ENCODE data around the gene RNPEPL1. TPM values are rescaled to one million over a fixed set of nuclear protein-coding genes. Genes with fewer than 3 reads are reported as not detected.

The RNPEPL1 gene
- total and polyA plus RNA-seq, 10 of the 15 experiments (the other 5 are each of a cell fraction or from before 2014, with no cell fraction given), result 0.24 to 49.5 (median 6.8) TPM

DNA sequence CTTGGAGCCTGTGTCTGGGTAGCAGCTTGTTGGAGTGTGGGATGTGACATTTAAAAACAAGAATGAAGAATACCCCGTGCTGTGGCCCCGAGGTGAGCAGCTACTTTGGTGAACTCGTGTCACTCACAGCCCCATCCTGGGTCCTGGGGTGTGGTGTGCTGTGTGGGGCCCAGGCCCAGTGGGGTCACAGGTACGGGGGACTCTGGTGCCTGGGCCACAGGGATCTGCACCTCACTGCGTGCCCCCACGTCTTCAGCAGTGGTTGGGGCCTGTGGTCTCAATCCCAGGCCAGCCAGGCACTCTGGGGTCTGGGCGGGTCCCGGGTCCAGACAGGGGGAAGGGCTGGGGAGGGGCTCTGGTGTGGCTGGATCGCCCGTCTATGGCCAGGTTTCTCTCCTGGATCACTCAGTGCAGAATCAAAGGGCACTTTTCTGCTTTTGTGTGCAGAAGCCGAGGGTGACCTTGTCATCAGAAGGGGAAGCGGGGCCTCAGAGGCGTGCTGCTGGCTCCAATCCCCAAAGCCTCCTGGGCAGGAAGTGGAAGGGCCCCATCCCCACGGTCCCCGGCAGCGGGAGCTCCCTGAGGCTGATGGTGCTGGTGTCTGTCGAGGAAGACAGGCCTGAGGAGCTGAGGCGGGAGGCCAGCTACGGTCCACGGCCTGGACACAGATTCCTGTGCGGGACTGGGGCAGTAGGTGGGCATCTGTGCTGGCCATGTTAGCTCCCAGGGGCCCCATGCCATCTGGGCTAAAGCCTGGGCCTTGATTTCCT is 58.4 kb downstream of the RNPEPL1 start (continued):
- TF ChIP-seq NFYB (IDR thresholded peaks at IDR 0.05; ENCODE audit: insufficient read depth, low read depth, low read length), result no peak

DNA sequence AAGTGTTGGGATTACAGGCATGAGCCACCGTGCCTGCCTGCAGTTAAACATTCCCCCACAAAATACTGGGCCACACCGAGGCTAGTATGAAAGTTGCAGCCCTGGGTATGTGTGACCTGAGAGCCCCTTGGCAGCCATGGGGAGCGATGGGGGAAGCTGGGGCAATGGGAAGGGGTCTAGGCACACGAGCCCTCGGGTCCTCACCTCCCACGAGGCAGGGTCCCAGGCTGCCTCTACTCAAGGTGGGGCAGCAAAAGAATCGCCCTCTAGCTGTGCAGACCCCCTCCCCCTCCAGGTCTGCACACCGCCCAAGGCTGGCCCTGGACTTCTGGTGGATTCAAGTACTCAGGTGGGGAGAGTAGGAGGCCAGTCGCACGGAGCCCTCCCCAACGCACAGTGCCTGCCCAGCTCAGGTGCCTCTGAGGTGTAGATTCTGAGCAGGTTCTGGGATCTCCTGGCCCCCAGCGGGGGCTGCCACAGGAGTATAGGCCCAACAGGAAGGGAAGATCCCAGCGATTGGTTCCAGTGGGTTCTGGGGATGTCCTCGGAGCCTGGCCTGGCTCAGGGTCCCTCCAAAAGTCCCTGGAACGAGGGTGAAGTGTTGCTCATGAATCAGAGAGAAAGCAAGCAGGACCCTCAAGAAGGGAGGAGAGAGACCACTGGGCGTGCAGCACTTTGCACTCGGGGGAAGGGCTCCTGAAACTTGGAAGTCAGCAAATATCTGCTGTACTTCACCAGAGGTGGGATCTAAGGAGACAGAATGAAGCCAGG is 59.6 kb downstream of the RNPEPL1 start:
- Histone ChIP-seq H3K4me1 (ENCODE audit: control insufficient read depth, insufficient read depth, low read length) (peaks cover 20% of the 10 kb centered on the region), H3K4me3 (no peak overlapping the region), H2AFZ (ENCODE audit: control insufficient read depth, low read depth, low read length) (no peak overlapping the region), H3K36me3 (ENCODE audit: control insufficient read depth in 2 of 2, insufficient read depth in 2 of 2, low read length in 1 of 2) (no peaks in the 10 kb centered on the region), H3K79me2 (ENCODE audit: control insufficient read depth, insufficient read depth, low read length) (no peaks in the 10 kb centered on the region), H4K20me1 (ENCODE audit: control insufficient read depth, insufficient read depth) (no peaks in the 10 kb centered on the region), H3K9ac (ENCODE audit: control insufficient read depth, insufficient read depth, low read length) (no peak overlapping the region), H3K27ac (ENCODE audit: control insufficient read depth, insufficient read depth) (no peak overlapping the region), H3K4me2 (ENCODE audit: control insufficient read depth, insufficient read depth) (no peak overlapping the region), H3K27me3 (replicated peaks in 1 of 2; ENCODE audit: control insufficient read depth in 2 of 2, insufficient read depth in 2 of 2, low read length in 1 of 2) (no peaks in the 10 kb centered on the region), H3K9me3 (replicated peaks; ENCODE audit: control insufficient read depth, insufficient read depth, low read length) (no peaks in the 10 kb centered on the region; the same call in 2 of the 3 replicates)
- SMC1A ChIA-PET (ENCODE audit: uncharacterized antibody, unreplicated experiment), result no interaction called here
- in situ Hi-C loops (cut with MboI) (no loop called here), intact Hi-C loops (cut with micrococcal nuclease; ENCODE audit: unreplicated experiment) (no loop called here)
- CTCF ChIA-PET, result interaction anchor here (1.0 to 1.3 kb wide), 2 partner anchors 41 to 114 kb away, joined by 3 read pairs; partner anchors contain the start of gene CAPN10
- 76% methylated on average over 17 of the region's 17 CpGs for WGBS (ENCODE audit: insufficient coverage, insufficient replicate concordance, low lambda C conversion rate, missing lambda C conversion rate)
- POLR2A ChIA-PET, result interaction anchor here (0.6 kb wide), 1 partner anchor 179 kb away, joined by 3 read pairs; no protein-coding TSS in a partner anchor
- no peak for ATAC-seq
- BruUV-seq (replicated peaks), result no TSS peak
- FAIRE-seq, result no peak
- RAD21 ChIA-PET (ENCODE audit: unreplicated experiment), result no interaction called here
- DNase-seq (ENCODE audit: low read depth, low spot score), result no peak
- TF ChIP-seq IKZF1 (conservative IDR thresholded peaks at IDR 0.05) (no peak), NFYA (IDR thresholded peaks at IDR 0.05; ENCODE audit: borderline replicate concordance, low read depth, low read length) (no peak), NR2C2 (IDR thresholded peaks at IDR 0.05; ENCODE audit: borderline replicate concordance, control insufficient read depth, insufficient read length, low read depth) (no peak), CHD1 (IDR thresholded peaks at IDR 0.05; ENCODE audit: low read depth, low read length) (no peak), FOXK2 (IDR thresholded peaks at IDR 0.05) (no peak), TARDBP (IDR thresholded peaks at IDR 0.05; ENCODE audit: borderline replicate concordance) (no peak), EP300 (IDR thresholded peaks at IDR 0.05; ENCODE audit: borderline replicate concordance in 1 of 2, control insufficient read depth in 1 of 2, low read depth in 2 of 2, low read length in 2 of 2) (no peak), RAD51 (IDR thresholded peaks at IDR 0.05) (no peak)
- TF ChIP-seq, protein P1, sequence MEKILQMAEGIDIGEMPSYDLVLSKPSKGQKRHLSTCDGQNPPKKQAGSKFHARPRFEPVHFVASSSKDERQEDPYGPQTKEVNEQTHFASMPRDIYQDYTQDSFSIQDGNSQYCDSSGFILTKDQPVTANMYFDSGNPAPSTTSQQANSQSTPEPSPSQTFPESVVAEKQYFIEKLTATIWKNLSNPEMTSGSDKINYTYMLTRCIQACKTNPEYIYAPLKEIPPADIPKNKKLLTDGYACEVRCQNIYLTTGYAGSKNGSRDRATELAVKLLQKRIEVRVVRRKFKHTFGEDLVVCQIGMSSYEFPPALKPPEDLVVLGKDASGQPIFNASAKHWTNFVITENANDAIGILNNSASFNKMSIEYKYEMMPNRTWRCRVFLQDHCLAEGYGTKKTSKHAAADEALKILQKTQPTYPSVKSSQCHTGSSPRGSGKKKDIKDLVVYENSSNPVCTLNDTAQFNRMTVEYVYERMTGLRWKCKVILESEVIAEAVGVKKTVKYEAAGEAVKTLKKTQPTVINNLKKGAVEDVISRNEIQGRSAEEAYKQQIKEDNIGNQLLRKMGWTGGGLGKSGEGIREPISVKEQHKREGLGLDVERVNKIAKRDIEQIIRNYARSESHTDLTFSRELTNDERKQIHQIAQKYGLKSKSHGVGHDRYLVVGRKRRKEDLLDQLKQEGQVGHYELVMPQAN (conservative IDR thresholded peaks at IDR 0.05), result no peak
- TF ChIP-seq, protein P2, sequence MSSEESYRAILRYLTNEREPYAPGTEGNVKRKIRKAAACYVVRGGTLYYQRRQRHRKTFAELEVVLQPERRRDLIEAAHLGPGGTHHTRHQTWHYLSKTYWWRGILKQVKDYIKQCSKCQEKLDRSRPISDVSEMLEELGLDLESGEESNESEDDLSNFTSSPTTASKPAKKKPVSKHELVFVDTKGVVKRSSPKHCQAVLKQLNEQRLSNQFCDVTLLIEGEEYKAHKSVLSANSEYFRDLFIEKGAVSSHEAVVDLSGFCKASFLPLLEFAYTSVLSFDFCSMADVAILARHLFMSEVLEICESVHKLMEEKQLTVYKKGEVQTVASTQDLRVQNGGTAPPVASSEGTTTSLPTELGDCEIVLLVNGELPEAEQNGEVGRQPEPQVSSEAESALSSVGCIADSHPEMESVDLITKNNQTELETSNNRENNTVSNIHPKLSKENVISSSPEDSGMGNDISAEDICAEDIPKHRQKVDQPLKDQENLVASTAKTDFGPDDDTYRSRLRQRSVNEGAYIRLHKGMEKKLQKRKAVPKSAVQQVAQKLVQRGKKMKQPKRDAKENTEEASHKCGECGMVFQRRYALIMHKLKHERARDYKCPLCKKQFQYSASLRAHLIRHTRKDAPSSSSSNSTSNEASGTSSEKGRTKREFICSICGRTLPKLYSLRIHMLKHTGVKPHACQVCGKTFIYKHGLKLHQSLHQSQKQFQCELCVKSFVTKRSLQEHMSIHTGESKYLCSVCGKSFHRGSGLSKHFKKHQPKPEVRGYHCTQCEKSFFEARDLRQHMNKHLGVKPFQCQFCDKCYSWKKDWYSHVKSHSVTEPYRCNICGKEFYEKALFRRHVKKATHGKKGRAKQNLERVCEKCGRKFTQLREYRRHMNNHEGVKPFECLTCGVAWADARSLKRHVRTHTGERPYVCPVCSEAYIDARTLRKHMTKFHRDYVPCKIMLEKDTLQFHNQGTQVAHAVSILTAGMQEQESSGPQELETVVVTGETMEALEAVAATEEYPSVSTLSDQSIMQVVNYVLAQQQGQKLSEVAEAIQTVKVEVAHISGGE (CRISPR knock-in tag; IDR thresholded peaks at IDR 0.05), result no peak
- TF ChIP-seq, protein P3, sequence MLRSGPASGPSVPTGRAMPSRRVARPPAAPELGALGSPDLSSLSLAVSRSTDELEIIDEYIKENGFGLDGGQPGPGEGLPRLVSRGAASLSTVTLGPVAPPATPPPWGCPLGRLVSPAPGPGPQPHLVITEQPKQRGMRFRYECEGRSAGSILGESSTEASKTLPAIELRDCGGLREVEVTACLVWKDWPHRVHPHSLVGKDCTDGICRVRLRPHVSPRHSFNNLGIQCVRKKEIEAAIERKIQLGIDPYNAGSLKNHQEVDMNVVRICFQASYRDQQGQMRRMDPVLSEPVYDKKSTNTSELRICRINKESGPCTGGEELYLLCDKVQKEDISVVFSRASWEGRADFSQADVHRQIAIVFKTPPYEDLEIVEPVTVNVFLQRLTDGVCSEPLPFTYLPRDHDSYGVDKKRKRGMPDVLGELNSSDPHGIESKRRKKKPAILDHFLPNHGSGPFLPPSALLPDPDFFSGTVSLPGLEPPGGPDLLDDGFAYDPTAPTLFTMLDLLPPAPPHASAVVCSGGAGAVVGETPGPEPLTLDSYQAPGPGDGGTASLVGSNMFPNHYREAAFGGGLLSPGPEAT (IDR thresholded peaks at IDR 0.05; ENCODE audit: low read depth), result no peak

Data from GM12878 (cell line).